GM21576 (cell line): ENCODE data around the gene SLC5A10.

Experiments
- ATAC-seq: cut with Tn5 transposase; IDR thresholded peaks from one replicate; pipeline ENCODE4 v1.9.1; 2021; ENCODE audit warnings: mild to moderate bottlenecking, moderate library complexity; ENCODE audit not compliant: unreplicated experiment

SLC5A10 gene

DNA sequence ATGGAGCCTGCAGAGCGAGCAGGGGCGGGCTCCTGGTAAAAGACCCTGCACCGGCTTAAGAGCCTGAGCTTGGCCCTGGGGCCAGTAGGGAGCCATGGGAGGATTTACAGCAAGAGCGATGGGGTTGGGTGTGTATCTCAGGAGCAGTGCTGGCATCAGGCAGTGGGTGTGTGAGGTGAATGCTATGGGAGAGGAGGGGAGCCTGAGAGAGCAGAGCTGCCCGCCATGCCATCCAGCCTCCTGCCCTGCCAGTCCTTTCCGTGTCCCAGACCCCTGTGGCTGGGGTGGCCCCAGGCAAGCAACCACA lies 29.3 kb downstream of the SLC5A10 start:
- ATAC-seq = no peak

DNA sequence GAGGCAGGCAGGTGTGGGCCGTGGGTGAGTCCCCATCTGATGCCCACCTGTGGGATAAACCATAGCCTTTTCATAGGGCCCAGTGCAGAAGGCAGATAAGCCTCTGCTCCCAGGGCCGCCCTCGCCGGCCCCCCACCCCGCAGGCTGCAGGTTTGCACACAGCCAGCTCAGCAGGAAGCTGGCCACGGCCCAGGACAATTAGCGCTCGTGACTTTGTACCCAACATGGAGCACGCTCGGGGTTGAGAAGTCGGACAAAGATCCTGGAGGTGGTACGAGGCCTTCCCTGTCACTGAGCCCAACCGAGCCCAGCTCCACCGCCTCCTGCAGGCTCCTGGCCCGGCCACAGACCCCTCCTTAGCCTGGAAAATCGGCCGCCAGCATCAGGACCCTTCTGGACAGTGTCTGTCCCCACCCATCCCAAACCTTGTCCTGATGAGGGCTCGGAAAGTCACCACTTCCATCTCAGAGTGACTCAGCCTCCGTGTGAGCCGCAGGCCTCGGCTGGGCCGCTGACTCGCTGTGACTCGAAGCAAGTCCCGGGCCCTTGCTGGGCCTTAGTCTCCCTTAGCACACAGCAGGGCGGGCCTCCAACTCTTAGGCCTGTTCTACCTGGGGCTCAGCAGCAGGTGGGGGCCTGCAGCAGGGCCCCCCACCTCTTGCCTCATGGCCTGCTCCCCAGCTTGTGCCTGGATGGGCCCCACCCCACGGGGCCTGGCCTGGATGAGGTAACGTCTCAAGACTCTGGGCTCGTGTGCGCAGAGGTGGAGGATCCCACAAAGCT lies 29.9 kb downstream of the SLC5A10 start:
- ATAC-seq = no peak

DNA sequence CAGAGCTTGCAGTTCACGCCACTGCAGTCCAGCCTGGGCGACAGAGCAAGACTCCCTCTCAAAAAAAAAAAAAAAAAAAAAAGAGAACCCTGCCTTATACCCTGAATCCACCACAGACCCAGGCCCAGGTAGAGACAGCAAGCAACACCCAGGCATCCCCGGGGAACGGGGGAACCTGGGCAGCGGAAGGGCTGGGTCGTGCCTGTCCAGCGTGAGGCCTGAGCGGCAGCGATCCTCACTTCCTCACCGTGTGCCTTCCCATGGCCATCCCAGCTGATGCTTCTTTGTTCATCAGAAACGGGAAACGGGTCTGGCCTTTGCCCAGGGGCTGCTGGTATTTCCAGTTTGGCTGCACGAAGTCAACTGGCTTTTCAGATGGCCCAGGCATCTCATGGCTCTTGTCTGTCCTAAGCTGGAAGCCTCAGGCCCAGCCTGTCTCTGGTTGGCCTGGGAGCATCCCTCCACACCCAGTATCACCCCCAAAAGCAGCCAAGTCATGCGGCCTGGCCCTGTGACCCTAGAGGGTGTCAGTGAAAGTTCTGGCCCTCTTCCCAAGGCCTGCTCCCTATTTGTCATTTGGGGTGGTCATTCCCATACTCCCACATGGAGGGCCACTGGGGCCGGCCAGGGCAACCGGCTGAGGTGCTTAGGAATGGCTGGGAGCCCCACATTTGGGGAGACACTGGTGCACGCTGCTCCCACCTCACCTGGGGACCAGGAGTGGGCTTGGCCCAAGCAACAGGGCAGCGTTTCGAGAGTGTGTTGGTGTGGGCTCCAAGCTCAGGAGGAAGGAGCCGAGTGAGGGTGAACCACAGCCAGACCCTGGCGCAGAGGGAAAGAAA lies 32.5 kb downstream of the SLC5A10 start:
- ATAC-seq = no peak

DNA sequence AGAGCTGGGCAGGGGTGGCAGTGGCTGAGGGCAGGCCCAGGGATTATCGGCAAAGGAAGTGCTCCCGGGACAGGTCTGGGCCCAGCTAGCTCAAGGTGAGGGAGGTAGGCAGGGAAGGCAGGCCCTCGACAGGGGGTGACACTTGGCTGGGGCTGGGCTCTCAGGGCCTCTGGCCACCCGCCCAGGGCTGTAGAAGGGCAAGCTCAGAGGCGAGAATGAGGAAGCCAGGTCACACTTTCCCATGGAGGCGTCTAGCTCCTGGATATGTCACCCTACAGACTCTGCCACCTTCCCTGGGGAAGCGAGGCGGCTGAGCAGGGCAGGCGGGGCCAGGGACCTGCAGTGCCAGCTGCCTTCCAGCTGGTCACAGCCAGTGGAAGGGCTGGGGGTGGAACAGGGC lies 33.5 kb downstream of the SLC5A10 start:
- ATAC-seq = no peak

DNA sequence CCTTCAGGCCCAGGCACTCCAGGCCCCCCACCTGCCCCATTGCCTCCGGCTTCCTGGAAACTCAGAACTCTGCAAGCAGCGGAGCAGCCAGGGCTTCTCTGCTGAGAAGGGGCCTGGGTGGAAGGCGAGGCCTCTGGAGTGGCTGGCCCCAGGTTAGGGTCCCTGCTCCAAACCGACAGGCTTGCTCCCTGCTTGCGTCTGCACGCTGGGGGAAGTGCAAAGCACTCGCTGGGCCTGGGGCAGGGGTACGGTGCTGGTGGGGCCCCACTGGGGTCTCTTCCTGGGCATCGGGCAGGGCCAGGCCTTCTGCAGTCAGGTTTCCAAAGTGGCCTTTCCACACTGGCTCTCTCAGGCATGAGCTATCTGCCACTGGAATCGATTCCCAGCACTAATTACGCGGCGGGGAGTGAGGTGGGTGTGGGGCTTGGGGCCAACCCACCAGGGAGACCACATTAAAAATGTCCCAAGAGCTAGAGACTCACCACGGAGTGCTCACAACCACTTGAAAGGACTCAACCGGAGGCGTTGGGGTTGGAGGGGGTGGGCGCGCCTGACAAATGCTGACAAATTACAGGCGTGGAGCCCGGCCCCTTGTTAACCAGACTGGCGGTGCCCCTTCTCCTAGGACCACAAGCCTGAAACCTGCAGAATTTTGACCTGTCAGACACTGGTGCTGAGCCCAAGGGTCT lies 34.7 kb downstream of the SLC5A10 start:
- ATAC-seq = no peak

DNA sequence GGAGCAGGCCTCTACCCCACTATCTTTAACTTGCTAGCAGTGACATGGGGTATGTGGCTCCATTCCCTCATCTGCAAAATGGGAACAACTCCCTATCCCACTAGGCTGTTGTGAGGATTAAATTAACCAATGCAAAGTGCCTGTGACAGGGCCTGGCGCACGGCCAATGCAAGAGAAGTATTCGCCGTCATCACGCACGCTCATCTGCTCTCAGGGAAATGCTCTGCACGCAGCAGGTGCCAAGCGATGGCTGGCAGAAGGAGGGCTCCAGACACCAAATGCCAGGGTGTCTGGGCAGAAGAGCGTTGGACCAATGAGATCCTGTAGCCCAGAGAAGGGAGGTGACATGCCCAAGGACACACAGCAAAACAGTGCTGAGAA lies 35.3 kb downstream of the SLC5A10 start:
- ATAC-seq = no peak

DNA sequence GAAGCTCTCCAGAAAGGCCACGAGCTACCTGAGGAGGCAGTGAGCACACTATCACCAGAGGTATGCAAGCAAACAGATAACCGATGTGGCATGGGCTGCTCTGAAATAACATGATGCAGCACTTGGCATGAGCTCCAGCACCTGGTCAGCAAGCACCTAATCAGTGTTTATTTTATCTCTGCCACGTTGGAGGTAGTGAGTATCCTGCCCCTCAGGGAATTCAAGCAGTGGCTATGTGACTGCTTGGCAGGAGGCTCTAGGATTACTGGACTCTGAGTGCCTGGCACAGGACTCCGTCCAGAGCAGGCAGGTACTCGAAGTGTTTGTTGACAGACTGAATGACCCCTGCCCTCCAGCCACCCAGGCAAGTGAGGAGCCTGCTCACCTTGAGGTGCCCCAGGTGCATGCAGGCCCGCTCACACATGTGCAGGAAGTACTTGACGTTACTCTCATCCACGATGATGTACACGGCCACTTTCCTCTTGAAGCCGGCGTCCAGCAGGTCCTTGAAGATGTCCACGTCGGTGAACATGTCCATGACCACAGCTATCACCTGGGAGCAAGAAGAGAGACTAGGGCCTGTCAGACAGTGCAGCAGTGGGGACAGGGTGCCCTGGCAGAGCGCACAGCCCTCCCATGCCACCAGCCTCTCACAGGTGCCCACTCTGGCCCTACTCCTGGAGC lies 36.0 kb downstream of the SLC5A10 start:
- no peak for ATAC-seq

DNA sequence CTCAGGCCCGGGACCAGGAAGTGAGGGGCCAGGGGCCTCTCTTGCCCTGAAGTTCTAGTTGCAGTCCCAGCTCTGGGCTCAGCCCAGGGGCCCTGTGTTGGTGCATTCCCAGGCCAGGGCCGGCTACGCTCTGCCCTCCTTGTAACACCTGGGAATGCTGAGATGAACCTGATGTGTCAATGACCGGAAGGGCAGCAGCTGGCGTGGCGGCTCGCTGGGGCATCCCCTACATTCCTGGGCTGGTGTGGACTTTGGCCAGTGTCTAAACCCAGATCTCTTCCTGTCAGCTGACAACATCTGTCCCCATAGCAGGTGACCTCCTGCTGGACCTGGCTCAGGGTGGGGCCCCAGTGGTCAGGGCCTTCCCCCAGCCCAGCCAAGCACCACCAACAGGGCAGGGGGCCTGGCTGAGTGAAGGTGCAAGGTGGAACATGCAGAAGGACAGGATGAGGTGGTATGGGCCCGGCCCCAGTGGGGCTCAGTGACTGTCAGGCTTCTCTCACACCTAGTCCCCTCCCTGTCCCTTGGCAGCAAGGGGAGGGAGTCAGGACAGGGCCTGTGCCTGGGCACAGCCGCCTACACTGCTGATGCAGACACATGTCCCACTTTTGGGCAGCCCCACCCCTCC lies 36.7 kb downstream of the SLC5A10 start:
- ATAC-seq = no peak

DNA sequence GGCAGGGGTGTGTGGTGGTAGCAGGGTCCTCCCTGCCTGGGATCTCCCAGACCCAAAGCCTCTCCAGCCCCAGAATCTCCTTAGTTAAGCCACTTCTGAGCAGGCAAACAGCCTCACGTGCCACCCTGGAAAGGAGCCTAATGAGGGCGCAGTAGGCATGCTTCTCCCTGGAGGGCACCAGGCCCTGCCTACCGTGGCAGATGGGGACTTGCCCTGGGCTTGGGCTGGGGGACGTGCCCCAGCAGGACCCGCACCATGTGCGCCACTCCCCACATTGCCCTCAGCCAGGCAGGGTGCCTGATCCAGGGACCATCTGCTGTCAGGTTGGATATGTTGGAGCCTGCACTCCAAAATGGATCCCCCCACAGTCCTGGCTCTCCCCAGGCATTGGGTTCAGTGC lies 38.4 kb downstream of the SLC5A10 start:
- no peak for ATAC-seq

DNA sequence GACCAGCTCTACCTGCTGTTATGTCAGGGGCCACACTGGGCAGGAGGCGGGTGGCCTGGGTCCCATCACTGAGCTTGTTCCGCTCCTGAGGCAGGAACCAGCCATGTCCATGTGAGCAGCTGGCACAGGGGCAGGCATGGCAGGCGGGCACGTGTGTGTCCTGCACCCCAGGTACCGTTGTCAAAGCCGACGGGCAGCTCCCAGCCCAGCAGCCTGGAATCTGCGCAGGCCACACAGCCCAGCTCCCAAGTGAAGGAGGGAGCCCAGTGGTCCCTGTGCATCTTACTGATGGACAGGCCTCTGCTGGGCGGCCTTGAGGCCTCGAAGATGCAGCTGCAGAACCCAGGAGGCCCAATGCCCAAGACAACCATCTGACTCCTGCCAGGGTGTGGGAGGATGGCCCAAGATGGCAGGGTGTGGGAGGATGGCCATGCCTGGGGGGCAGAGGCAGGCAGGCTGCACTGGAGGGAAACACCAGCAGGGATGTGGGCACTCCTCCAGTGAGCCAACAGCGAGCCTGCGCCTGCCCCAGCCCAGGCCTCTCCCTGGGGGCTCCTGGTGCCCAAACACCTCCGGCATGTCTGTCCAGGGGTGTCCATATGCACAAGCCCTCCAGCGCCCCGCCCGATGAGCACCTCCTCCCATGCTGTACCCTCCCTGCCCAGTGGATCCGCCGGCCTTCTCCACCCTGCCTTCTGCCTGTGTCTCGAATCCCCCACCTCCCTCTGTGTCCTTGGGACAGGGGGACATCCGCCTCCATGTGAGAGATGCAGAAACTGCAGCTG lies 39.8 kb downstream of the SLC5A10 start:
- no peak for ATAC-seq

DNA sequence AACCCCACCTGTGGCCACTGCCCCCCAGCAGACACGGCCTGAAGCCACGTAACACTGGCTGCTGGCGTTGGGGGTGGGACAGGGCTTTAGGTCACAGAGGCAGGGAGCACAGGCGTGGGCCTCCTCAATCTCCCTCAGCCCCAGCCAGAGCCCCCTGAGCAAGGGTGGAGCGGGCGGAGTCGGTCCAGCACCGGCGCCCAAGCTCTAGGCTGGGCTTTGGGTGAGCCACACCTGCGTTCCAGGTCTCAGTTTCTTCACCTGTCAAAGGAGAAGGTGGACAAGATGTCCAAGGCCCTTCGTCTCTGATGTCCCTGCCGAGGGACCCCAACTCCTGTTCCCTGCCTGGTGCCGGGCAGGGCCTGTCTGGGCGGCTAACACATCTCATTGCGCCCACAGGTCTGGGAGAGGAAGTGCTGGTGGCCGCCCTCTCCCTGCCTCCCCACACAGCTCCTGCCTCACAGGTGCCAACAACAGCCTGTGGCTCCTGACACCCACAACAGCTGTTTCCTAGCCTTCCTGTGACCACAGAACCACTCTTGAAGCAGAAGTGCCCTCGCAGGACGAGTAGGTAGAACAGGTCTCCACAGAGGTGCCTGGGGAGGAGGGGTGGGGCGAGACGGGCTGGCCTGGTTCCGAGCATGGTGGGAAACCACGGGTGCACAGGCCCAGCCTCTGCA lies 40.6 kb downstream of the SLC5A10 start:
- ATAC-seq = no peak

DNA sequence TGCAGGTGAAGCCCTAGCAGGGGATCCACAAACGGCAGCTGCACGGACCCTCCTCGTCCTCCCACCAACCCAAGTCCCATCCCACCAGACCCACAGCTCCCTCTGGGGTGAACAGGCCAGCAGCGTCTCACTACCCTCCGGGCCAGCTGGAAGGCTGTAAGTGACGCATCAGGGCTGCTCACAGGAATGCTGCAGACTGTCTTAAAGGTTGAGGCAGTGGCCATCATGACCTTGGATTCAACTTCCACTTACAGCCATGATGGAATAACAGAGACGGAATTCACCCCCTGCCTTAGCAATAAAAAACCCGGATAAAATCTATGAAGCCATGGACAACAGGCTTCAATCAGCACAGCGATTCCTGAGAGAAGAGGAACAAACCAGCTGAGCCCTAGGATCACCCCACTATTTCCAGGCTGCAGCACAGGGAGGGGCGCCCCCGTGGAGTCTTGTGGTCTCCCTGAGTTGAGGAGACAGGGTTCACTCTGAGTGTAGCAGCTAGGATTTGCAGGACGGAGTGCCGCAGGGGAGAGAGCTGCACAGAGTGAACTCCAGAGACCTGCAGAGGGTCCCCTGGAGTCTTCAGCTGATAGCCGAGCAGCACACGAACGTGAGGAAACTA lies 42.1 kb downstream of the SLC5A10 start:
- ATAC-seq = no peak

DNA sequence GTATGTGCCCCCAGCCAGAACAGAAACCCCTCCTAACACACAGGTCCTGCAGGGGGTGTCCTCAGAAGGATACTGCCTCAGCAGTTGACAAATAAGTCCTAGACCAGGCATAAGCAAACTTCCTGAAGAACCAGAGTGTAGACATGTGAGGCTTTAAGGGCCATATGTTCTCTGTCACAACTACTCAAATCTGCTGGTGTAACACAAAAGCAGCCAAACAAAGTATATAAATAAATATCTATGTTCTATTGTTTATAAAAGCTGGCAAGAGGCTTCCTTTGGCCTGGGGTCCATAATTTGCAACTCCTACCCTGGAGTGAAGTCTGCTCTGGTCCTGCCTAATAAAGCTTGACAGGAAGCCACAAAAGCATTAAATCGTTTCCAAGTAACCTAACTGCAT lies 42.7 kb downstream of the SLC5A10 start:
- no peak for ATAC-seq

DNA sequence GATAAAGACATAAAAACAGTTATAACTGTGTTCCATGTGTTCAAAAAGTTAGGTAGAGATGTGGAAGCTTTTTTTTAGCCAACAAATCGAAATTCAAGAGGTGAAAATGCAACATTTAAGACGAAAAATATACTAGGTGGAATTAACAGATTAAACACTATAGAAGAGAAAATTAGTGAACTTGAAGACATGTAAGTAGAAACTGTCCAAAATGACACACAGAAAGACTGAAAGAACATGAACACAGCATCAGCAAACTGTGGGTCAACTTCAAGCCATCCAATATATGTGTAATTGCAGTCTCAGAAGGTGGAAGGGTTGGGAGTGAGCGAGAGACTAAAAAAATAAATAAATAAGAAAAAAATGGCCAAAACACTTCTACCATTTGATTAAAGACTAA lies 43.3 kb downstream of the SLC5A10 start:
- no peak for ATAC-seq

DNA sequence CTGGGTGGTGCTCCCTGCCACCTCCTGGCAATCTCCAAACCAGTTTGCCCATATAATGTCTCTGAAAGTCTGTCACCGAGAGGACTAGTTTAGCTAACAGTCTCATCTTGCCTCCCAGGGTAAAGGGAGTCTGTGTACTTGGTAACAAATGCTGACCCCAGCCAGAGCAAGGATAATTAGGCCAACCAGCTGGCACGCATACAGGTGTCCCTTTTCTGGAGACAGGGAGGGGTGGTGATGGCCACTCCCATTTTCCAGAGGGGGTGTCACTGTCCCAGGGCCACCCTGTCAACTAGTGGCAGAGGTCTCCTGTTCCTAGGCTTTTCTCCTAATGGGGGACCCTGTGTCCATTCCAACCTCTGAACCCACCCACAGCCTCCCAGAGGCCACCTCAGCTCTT lies 44.5 kb downstream of the SLC5A10 start:
- no peak for ATAC-seq

DNA sequence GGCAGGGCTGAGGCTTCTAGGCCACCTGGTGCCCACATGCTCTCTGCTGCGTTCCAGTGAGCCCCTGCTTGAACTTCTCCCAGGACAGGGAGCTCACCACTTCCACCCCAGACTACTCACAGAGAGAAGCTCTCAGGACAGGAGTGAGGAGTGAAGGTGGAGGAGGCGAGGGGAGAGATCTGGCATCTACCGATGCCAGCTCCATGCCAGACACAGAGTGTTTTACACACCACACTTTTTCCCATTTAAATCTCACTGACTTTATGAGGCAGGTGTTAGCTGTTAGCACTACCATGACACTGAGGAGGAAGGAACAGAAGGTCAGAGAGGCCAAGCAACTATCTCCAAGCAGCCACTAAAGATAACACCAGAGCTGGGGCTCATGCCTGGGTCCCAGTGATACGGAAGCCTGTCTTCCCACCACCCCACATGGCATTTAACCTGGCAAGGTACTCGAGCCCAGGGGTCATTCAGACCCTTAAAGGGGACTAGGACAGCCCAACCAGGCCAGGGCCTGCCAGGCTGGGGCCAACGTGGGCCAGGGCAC lies 45.8 kb downstream of the SLC5A10 start:
- no peak for ATAC-seq

DNA sequence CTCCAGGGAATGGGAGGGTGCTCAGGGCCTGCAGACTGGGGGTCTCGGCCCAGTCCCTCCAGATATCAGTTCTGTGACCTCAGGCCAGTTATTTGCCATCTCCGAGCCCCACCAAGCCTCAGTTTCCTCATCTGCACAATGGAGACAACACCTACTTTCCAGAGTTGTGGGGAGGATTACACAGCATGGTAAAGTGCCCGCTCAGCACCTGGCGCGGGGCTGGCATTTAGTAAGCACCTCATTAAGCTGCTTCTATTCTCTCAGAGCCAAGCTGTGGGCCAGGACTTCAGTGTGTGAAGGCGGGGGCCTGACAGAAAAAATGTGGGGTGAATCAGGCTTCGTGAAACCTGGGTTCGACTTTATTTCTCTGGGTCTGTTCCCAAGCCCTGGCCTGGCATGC lies 47.4 kb downstream of the SLC5A10 start:
- no peak for ATAC-seq

DNA sequence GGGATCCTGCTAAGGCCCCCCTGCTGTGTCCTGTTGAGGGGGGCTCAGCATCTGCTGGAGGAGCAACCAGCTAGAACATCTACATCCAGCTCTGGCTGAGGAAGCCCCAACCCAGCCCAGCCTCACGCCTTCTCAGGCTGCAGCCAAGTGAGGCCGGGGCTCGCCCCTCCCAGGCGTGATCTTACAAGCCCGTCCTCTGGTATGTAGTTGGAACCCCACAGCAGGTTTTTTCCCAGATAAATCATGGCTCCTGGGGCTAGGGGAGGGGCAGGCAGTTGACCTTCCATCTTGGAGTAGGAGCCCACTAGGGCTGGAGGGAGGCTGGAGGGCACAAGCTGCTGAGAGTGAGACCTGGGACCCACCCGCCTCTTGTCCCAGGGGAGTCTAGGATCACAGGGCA lies 47.9 kb downstream of the SLC5A10 start:
- ATAC-seq = no peak
